Measurements from ENCODE around the gene GADD45B.

The GADD45B gene

DNA sequence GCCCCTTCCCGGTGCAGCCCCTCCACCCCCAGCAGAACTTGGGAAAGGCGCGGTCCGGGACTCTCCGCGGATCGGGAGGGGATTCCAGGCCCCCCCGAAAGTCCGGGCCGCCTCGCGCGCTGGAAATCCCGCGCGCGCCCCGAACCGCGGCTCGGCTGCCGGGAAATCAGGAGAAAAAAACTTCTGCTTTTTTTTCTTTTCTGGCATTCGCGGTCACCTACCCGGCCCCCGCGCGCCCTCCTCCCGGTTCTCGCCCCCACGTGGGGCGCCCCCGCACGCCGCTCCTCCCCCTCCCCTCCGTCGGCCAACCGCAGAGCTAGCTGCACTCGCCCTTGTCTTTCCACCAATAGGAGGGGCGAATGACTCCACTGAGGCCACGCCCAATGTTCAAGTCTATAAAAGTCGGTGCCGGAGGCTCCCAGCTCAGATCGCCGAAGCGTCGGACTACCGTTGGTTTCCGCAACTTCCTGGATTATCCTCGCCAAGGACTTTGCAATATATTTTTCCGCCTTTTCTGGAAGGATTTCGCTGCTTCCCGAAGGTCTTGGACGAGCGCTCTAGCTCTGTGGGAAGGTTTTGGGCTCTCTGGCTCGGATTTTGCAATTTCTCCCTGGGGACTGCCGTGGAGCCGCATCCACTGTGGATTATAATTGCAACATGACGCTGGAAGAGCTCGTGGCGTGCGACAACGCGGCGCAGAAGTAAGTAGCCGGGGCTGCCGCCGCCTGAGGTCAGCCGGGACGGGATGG lies at the start of gene GADD45B:
GADD45B (plus strand) TSS at position 426 of the 749 bp plus-strand sequence; CDS start at position 658, 232 bp downstream.
- DNase-seq (ENCODE audit: low spot score) = peak; percentile 97

DNA sequence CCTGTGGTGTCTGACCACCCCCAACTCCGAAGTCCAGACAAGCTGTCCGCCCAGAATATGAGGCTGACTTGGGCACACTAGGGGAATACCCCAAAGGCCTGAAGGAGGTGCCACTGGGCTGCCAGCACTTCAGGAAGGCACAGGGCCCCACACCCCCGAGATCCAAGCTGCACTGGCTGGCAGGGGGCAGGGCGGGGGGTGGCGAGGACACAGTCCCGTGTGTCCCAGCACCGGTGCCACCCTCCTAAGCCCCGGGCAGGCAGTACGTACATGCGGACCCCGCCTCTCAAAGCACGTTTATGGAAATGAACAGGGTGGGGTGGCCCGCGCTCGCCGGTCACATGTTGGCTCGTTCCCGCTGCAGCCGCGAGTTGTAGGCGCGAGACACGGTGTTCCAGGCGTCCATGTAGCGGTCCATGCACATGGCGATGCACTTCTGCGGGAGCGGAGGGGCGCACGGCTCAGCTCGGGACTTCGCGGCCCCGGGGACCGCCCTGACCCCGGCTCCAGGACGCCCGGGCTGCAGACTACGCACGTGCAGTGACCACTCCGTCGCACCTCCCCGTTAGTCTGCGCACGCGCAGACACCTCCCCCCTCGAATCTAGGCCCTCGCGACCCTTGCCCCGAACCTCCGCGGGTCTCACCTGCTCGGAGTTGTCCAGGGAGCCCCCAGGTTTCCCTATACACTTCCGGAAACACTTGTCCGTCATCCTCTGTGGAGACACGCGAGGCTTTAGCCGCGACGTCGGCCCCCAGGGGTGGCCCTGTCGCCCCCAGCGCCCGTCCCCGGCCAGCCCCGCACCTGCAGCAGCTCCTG lies 49.1 kb upstream of the GADD45B start:
- peak; percentile 47 for DNase-seq (ENCODE audit: low spot score)

DNA sequence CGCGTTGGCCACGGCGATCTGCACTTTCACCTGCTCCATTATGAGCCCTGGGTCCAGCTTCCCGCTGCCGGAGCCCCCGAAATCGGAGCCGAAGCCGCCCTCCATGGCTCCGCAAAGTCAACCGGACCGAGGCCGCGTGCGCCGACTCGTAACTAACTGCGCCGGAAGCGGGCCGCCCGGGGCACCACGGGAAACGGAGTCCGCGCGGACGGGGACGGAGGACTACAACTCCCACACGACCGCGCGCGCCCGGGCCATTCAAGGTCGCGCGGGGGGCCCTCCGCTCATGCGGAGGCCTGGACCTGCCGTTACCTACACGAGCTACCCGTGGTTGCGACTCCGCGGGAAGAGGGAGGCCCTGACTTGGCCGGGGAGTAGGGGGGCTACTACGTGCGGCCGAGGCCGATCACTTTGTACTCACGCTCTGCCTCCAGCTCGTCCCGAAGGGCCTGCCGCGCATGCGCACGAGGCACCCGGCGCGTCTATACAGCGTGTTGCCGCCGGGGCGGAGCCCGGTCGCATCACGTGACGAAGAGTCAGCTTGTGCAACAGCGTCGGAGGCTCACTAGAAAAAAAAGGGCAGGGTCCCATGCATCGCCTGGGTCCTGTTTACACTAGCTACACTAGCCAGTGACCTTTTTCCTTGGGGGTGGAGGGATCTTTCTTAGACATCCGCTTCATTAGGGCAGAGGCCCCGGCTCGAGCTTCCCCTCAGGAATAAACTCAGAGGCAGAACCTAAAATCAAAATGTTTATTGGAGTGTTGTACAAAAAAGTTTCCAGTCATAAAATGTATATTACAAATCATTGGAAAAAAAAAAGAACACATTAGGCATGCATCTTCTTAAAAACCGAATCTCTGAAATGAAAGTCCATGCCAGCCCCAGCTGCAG lies 48.3 kb upstream of the GADD45B start, which contains the start of gene TIMM13:
TIMM13 (minus strand) TSS at position 158 of the 892 bp plus-strand sequence; CDS start at position 105, 53 bp downstream.
- peak; percentile 97 for DNase-seq (ENCODE audit: low spot score)

- DNase-seq (ENCODE audit: low spot score) = no peak
Measured at GRCh38 chr19:2428321-2428690, 47.6 kb upstream of the GADD45B start.

- DNase-seq (ENCODE audit: low spot score) = no peak
Measured at GRCh38 chr19:2428756-2429711, 46.9 kb upstream of the GADD45B start.

GRCh38 chr19:2429917-2430535 lies 45.9 kb upstream of the GADD45B start:
- no peak for DNase-seq (ENCODE audit: low spot score)

DNA sequence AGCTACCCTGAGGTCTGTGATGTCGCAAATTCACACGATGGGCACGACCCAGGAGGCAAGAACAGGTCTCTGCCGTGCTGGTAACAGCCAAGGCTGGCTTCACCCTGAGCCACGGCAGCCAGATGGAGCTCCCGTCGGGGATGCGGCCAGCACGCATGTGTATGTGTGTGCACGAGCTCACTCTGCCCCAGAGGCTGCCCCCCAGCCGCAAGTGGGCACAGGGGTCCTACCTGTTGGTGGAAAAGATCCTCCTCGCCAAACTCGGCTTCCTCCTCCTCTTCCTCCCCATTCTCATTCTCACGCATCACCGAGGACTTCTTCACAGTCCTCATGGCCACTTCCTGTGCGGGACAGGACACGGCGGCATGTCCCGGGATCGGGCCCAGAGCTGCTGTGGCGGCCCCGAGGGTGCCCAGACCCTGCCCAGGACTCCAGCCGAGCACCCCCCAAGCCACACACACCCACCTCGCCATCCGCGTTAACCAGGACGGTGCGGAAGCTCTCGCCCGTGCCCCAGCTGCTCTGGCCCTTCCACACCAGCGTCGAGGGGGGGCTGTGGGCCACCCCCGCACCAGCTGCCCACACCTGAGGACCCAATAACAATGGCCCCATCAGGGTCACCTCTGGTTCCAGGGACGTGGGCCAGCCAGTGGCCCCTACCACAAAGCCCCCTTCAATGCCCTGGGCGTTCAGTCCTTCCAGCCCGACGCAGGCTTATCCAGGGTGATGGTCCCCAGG lies 44.4 kb upstream of the GADD45B start:
- DNase-seq (ENCODE audit: low spot score) = no peak

GRCh38 chr19:2432131-2432848 lies 43.6 kb upstream of the GADD45B start:
- DNase-seq (ENCODE audit: low spot score) = no peak

DNA sequence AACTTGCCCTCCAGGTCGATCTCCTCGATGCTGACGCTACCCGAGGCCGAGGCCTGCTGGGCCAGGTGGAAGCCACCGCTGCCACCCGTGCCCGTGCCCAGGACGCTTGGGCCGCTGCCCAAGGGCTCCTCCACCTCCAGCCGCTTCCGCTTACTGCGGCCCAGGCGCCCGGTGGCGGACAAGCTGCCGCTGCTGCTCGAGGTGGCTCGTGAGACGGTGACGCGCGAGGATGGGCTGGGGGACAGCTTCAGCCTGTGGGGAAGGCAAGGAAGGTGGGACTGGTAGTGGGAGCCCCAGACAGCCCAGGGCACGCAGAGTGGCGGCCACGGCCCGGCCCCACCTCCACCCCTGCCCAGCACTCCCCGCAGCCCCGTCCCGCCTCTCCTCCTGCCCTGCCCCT lies 42.1 kb upstream of the GADD45B start:
- DNase-seq (ENCODE audit: low spot score) = no peak

- no peak for DNase-seq (ENCODE audit: low spot score)
Measured at GRCh38 chr19:2434267-2434666, 41.7 kb upstream of the GADD45B start.

DNA sequence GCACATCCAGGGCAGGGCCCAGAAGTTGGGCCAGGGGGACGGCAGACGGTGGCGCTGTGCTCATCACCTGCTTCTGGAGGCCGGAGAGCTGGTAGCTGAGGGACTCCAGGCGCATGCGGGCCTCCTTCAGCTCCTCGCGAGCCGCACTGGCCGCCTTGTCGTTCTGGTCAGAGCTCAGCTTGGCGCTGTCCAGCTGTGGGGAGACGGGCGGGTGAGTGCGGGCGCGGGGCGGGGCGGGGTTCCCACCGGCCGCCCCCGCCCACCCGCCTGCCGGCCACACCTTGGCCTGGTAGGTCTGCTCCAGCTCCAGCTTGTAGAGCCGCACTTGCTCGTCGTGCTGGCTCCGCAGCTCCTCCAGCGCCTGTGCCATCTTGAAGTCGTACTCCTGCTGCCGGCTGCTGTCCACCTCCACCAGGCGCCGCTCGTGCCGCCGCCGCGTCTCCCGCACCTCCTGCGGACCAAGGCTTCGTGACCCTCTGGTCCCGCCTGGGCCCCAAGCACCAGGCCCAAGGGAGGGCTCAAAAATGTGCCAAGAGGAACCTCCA lies 41.1 kb upstream of the GADD45B start:
- DNase-seq (ENCODE audit: low spot score) = no peak

DNA sequence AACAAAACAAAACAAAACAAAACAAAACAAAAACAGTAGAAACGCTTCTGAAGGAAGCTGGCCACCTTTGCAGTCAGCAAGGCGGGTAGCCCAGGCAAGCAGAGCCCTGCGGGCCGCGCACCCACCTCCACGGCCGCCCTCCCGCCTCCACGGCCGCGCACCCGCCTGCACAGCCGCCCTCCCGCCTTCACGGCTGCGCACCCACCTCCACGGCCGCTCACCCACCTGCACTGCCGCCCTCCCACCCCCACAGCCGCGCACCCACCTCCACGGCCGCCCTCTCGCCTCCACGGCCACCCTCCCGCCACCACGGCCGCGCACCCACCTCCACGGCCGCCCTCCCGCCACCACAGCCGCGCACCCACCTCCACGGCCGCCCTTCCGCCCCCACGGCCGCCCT lies 39.5 kb upstream of the GADD45B start:
- no peak for DNase-seq (ENCODE audit: low spot score)

GRCh38 chr19:2436926-2437325 lies 39.0 kb upstream of the GADD45B start:
- DNase-seq (ENCODE audit: low spot score) = no peak

- no peak for DNase-seq (ENCODE audit: low spot score)
Measured at GRCh38 chr19:2438178-2438577, 37.7 kb upstream of the GADD45B start.

DNA sequence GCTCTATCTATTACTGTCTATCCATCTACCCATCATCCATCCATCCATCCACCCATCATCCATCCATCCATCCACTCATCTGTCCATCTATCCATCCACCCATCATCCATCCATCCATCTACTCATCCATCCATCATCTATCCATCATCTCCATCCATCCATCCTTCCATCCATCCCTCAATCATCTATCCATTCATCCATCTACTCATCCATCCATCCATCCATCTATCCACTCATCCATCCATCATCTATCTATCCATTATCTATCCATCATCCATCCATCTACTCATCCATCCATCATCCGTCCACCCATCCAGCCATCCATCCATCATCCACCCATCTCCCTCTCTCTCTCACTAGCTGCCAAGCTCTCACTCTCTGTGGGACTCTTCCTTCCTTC lies 35.4 kb upstream of the GADD45B start:
- DNase-seq (ENCODE audit: low spot score) = no peak

GRCh38 chr19:2441096-2441752 lies 34.7 kb upstream of the GADD45B start:
- DNase-seq (ENCODE audit: low spot score) = no peak

DNA sequence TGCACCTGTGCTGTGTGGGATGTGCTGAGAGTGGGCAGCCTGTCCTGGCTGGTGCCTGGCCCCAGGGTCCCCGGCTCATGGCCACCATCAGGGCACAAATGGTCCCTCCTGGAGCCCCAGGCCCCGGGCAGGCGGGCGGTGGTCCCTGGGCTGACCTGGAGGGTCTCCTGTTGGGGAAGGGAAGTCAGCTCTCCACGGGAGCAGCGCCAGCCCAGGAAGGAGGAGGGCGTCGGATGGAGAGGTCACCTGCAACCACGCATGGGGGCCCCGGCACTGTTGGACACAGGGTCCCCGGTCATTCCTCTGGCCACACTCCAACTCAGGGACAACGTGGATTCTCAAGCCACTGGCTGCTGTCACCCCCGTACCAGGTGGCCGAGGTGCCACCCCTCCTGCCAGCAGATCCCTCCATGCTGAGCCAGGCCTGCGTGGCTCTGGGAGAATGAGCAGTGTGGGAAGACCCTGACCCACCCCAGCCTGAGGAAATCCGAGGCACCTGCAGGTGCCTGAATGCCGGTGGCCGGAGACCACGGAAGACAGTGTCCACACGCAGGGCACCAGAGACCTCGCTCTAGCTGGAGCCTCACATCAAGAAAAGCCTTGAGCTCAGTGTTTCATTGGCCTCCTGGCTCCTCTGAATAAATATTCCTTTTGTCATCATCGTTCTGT lies 32.7 kb upstream of the GADD45B start:
- DNase-seq (ENCODE audit: low spot score) = no peak

- DNase-seq (ENCODE audit: low spot score) = no peak
Measured at GRCh38 chr19:2443785-2444182, 32.1 kb upstream of the GADD45B start.
